OCI-LY7 (cell line): Measurements from ENCODE around the gene PYCARD.

Experiments
- CTCF ChIP-seq: fragments of 200-600 bp; sonication (generic); conservative IDR thresholded peaks from 2 replicates; pipeline ENCODE4 v1.5.1; 2014; ENCODE audit warnings: mild to moderate bottlenecking, antibody characterized with exemption, low read length, moderate library complexity, mixed read lengths
- EZH2phosphoT487 ChIP-seq: fragments of 200-600 bp; sonication (generic); IDR thresholded peaks from 2 replicates; pipeline ENCODE4 v1.6.1; 2018; ENCODE audit warnings: low read depth, borderline replicate concordance, mild to moderate bottlenecking, mixed run types, antibody characterized with exemption, low read length, moderate library complexity, mixed read lengths

- no peak for TF ChIP-seq CTCF
- no peak for TF ChIP-seq EZH2phosphoT487
Measured at GRCh38 chr16:31214708-31215286, 12.2 kb upstream of the PYCARD start.
